ENCODE results near the gene PLCL2.

PLCL2 gene

GRCh38 chr3:17110660-17111396 is 226.1 kb downstream of the PLCL2 start:
- intact Hi-C loops (cut with DNase I; ENCODE audit: low total_unique reads): no loop called here
- H3K9me3 ChIP-seq: no peaks in the 10 kb centered on the region
- no peaks in the 10 kb centered on the region for H3K27me3 ChIP-seq
- no peaks in the 10 kb centered on the region for H3K36me3 ChIP-seq
- H3K4me3 ChIP-seq: no peak overlapping the region
- H3K4me1 ChIP-seq: no peaks in the 10 kb centered on the region
- DNase-seq: no peak
- no peak overlapping the region for H3K27ac ChIP-seq
- no peak for TF ChIP-seq CTCF (IDR thresholded peaks at IDR 0.05)

- Histone ChIP-seq H3K27ac (no peak overlapping the region), H3K4me1 (no peaks in the 10 kb centered on the region), H3K27me3 (no peaks in the 10 kb centered on the region), H3K36me3 (no peaks in the 10 kb centered on the region), H3K9me3 (no peaks in the 10 kb centered on the region), H3K4me3 (no peak overlapping the region)
- no peak for DNase-seq
- intact Hi-C loops (cut with DNase I; ENCODE audit: low total_unique reads): no loop called here
- TF ChIP-seq CTCF (IDR thresholded peaks at IDR 0.05): no peak
Measured at GRCh38 chr3:17111586-17111985, 226.8 kb downstream of the PLCL2 start.

GRCh38 chr3:17115186-17115585 is 230.4 kb downstream of the PLCL2 start:
- H3K4me3 ChIP-seq: no peak overlapping the region
- no peaks in the 10 kb centered on the region for H3K36me3 ChIP-seq
- no peak for TF ChIP-seq CTCF (IDR thresholded peaks at IDR 0.05)
- H3K27me3 ChIP-seq: no peaks in the 10 kb centered on the region
- no peak for DNase-seq
- H3K4me1 ChIP-seq: no peaks in the 10 kb centered on the region
- H3K27ac ChIP-seq: no peak overlapping the region
- intact Hi-C loops (cut with DNase I; ENCODE audit: low total_unique reads): no loop called here
- no peaks in the 10 kb centered on the region for H3K9me3 ChIP-seq

GRCh38 chr3:17116007-17116600 is 231.3 kb downstream of the PLCL2 start:
- TF ChIP-seq CTCF (IDR thresholded peaks at IDR 0.05): no peak
- no peak overlapping the region for H3K27ac ChIP-seq

GRCh38 chr3:17118771-17119170 is 234.0 kb downstream of the PLCL2 start:
- no peaks in the 10 kb centered on the region for H3K9me3 ChIP-seq
- no peak for DNase-seq
- no peaks in the 10 kb centered on the region for H3K27me3 ChIP-seq
- H3K4me1 ChIP-seq: no peaks in the 10 kb centered on the region
- intact Hi-C loops (cut with DNase I; ENCODE audit: low total_unique reads): no loop called here
- no peak overlapping the region for H3K27ac ChIP-seq
- no peaks in the 10 kb centered on the region for H3K36me3 ChIP-seq
- no peak overlapping the region for H3K4me3 ChIP-seq
- TF ChIP-seq CTCF (IDR thresholded peaks at IDR 0.05): no peak

More at GRCh38 chr3:17116007-17116600, 231.3 kb downstream of the PLCL2 start:
- intact Hi-C loops (cut with DNase I; ENCODE audit: low total_unique reads): no loop called here
- no peak overlapping the region for H3K4me3 ChIP-seq
- DNase-seq: no peak
- H3K36me3 ChIP-seq: no peaks in the 10 kb centered on the region
- H3K9me3 ChIP-seq: no peaks in the 10 kb centered on the region
- H3K4me1 ChIP-seq: no peaks in the 10 kb centered on the region
- H3K27me3 ChIP-seq: no peaks in the 10 kb centered on the region

Data from tibial artery (tissue), 4 donors.